ENCODE data around the gene MICU2. TPM values are rescaled to one million over a fixed set of nuclear protein-coding genes. Genes with fewer than 3 reads are reported as not detected.

MICU2 gene
- total and polyA plus RNA-seq, 8 donors, result 20.9 to 110 (median 45.5) TPM

DNA sequence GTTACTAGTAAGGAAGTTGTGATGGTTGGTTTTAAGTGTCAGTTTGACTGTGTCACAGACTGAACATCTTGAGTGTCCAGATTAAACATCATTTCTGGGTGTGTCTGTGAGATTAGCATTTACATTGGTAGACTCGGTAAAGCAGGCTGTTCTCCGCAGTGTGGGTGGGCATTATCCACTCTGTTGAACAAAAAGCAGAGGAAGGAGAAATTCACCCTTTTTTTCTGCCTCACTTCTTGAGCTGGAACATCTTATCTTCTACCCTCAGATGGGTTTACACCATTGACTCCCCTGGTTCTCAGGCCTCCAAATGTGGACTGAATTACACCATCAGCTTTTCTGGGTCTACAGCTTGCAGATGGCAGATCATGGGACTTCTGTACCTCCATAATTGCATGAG is 81.1 kb downstream of the MICU2 start:
- WGBS, 5 donors, result 75 to 85% (median 82%) methylated on average over 2 of the region's 2 CpGs
- no peaks in the 10 kb centered on the region for H3K9me3 ChIP-seq
- no peak for TF ChIP-seq CTCF (IDR thresholded peaks at IDR 0.05)
- TF ChIP-seq EP300 (IDR thresholded peaks at IDR 0.05), result no peak
- no peak for TF ChIP-seq POLR2AphosphoS5 (IDR thresholded peaks at IDR 0.05)
- no peak for TF ChIP-seq POLR2A (IDR thresholded peaks at IDR 0.05)
- no peak overlapping the region for H3K27ac ChIP-seq
- intact Hi-C loops (cut with DNase I; ENCODE audit: low total_unique reads), result no loop called here
- DNase-seq, result no peak
- no peaks in the 10 kb centered on the region for H3K27me3 ChIP-seq
- no peak overlapping the region for H3K4me3 ChIP-seq
- H3K36me3 ChIP-seq, result peaks cover 0 to 53% (median 27%) of the 10 kb centered on the region in 4 donors
- H3K4me1 ChIP-seq, result peaks cover 0 to 5% (median 3%) of the 10 kb centered on the region in 4 donors

DNA sequence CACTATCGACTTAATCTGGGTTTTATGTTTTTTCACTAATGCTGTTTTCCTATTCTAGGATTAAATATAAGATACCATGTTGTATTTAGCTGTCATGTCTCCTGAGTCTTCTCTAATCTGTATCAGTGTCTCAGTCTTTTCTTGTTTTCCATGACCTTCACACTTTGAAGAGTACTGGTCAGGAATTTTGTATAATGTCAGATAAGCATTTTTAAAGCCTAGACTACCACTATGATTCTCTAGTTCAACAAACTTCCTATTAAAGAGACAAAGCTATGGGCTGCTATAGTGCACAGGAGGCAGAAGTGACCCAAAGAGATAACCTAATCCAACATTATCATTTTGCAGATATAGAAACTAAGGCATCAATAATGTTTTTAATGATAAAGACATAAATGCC is 81.8 kb downstream of the MICU2 start:
- DNase-seq, result no peak
- Histone ChIP-seq H3K27ac (no peak overlapping the region), H3K9me3 (no peaks in the 10 kb centered on the region), H3K27me3 (no peaks in the 10 kb centered on the region), H3K4me1 (peaks cover 0 to 5% (median 2%) of the 10 kb centered on the region in 4 donors), H3K36me3 (peaks cover 0 to 48% (median 28%) of the 10 kb centered on the region in 4 donors), H3K4me3 (no peak overlapping the region)
- intact Hi-C loops (cut with DNase I; ENCODE audit: low total_unique reads), result no loop called here
- TF ChIP-seq CTCF (IDR thresholded peaks at IDR 0.05) (no peak), POLR2A (IDR thresholded peaks at IDR 0.05) (no peak), EP300 (IDR thresholded peaks at IDR 0.05) (no peak), POLR2AphosphoS5 (IDR thresholded peaks at IDR 0.05) (no peak)
- 92 to 100% (median 97%) methylated on average over 1 of the region's 1 CpG for WGBS, 5 donors

- H3K27me3 ChIP-seq, result no peaks in the 10 kb centered on the region
- no peak overlapping the region for H3K27ac ChIP-seq
- H3K4me3 ChIP-seq, result no peak overlapping the region
- no peak for DNase-seq
- intact Hi-C loops (cut with DNase I; ENCODE audit: low total_unique reads), result no loop called here
- no peaks in the 10 kb centered on the region for H3K9me3 ChIP-seq
- 77 to 89% (median 81%) methylated on average over 8 of the region's 8 CpGs for WGBS, 5 donors
- H3K36me3 ChIP-seq, result peaks cover 0 to 45% (median 31%) of the 10 kb centered on the region in 4 donors
- peaks cover 0 to 5% (median 2%) of the 10 kb centered on the region in 4 donors for H3K4me1 ChIP-seq
- TF ChIP-seq POLR2AphosphoS5 (IDR thresholded peaks at IDR 0.05) (no peak), CTCF (IDR thresholded peaks at IDR 0.05) (no peak), POLR2A (IDR thresholded peaks at IDR 0.05) (no peak), EP300 (IDR thresholded peaks at IDR 0.05) (no peak)
These were observed 85.3 kb downstream of the MICU2 start for GRCh38 chr13:21518617-21519144.

DNA sequence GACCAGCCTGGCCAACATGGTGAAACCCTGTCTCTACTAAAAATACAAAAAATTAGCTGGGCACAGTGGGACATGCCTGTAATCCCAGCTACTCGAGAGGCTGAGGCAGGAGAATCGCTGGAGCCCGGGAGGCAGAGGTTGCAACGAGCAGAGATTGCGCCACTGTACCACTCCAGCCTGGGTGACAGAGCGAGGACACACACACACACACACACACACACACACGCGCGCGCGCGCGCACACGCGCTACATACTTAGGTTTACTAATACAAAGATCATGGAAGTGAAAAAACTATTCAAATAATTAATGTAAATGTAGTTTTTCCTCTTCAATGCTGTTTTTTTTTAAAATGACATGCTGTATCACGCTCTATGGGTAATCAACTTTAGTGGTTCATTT is 86.4 kb downstream of the MICU2 start:
- Histone ChIP-seq H3K36me3 (peaks cover 0 to 50% (median 40%) of the 10 kb centered on the region in 4 donors), H3K27me3 (no peaks in the 10 kb centered on the region), H3K27ac (no peak overlapping the region), H3K4me1 (peaks cover 0 to 5% (median 2%) of the 10 kb centered on the region in 4 donors), H3K4me3 (no peak overlapping the region), H3K9me3 (no peaks in the 10 kb centered on the region)
- intact Hi-C loops (cut with DNase I; ENCODE audit: low total_unique reads), result no loop called here
- 89 to 96% (median 92%) methylated on average over 16 of the region's 16 CpGs for WGBS, 5 donors
- TF ChIP-seq POLR2AphosphoS5 (IDR thresholded peaks at IDR 0.05) (no peak), CTCF (IDR thresholded peaks at IDR 0.05) (no peak), EP300 (IDR thresholded peaks at IDR 0.05) (no peak), POLR2A (IDR thresholded peaks at IDR 0.05) (no peak)
- DNase-seq, result no peak
